A549 (cell line): Measurements from ENCODE around the gene GLTPD2. TPM values are rescaled to one million over a fixed set of nuclear protein-coding genes. Genes with fewer than 3 reads are reported as not detected.

ENCODE experiments used
- ATAC-seq, 2 experiments: fragments of 200-7000 bp in 1 of 2; fragments of >200 bp in 1 of 2; cut with Nextera tagmentation in 1 of 2; cut with Tn5 transposase in 1 of 2; 3 replicates each; pipeline versions ENCODE4 v1.8.0 to v1.9.1; 2018 to 2020; ENCODE audit warnings: mild to moderate bottlenecking in 1 of 2, moderate library complexity in 1 of 2
- CTCF ChIA-PET: fragments of 300-600 bp; sonication (Branson Sonifier 250); formaldehyde crosslinking; extraction: SDS; loops from one replicate; lab custom pipeline; 2021; ENCODE audit warnings: antibody characterized with exemption, inconsistent platforms; lab: Yijun Ruan, JAX
- POLR2A ChIA-PET: fragments of 350-600 bp; formaldehyde crosslinking; extraction: SDS; loops from one replicate; lab custom pipeline; 2021; ENCODE audit warnings: antibody characterized with exemption, inconsistent platforms; lab: Yijun Ruan, JAX
- DNase-seq, 2 experiments: peaks; one replicate each; pipeline versions ENCODE4 v3.0.0 to v3.0.0-alpha.2; 2011 to 2016; ENCODE audit warnings: low read depth in 1 of 2, low spot score in 1 of 2
- FAIRE-seq: peaks from 2 replicates; lab custom pipeline; 2011; peaks lifted over from hg19 to GRCh38; lab: Jason Lieb, UNC
- H3K27ac ChIP-seq, 2 experiments: fragments of >200 bp; sonication (Bioruptor Twin); formaldehyde crosslinking; 3 replicates each; pipeline ENCODE4 v1.5.1; 2016 to 2017
- H3K4me1 ChIP-seq: fragments of >200 bp; sonication (Bioruptor Twin); formaldehyde crosslinking; 3 replicates; pipeline ENCODE4 v1.6.1; 2016
- H3K4me2 ChIP-seq: fragments of >200 bp; sonication (Bioruptor Twin); formaldehyde crosslinking; 3 replicates; pipeline ENCODE4 v1.6.1; 2016
- H3K4me3 ChIP-seq: fragments of >200 bp; sonication (Bioruptor Twin); formaldehyde crosslinking; 3 replicates; pipeline ENCODE4 v1.5.1; 2016
- H3K9me3 ChIP-seq: fragments of >200 bp; sonication (Bioruptor Twin); formaldehyde crosslinking; 3 replicates; pipeline ENCODE4 v1.6.1; 2016
- CBX2 ChIP-seq: fragments of 200-600 bp; sonication (generic); IDR thresholded peaks from 2 replicates; pipeline ENCODE4 v1.6.1; 2016; ENCODE audit warnings: low read depth, mild to moderate bottlenecking, borderline replicate concordance
- CBX8 ChIP-seq: fragments of 200-600 bp; sonication (generic); IDR thresholded peaks from 2 replicates; pipeline ENCODE4 v1.6.1; 2016
- E2F6 ChIP-seq: IDR thresholded peaks from 2 replicates; pipeline ENCODE4 v1.6.1; 2012; ENCODE audit warnings: low read depth, borderline replicate concordance
- EP300 ChIP-seq, 2 experiments: fragments of >200 bp; sonication (Bioruptor Twin); formaldehyde crosslinking; IDR thresholded peaks; 2 replicates in 1 of 2; 3 replicates in 1 of 2; pipeline ENCODE4 v1.6.1; 2016 to 2017
- FOSB ChIP-seq: fragments of 250-450 bp; sonication (Bioruptor Pico); IDR thresholded peaks from 2 replicates; pipeline ENCODE4 v1.5.0; 2020; ENCODE audit warnings: mild to moderate bottlenecking, moderate library complexity
- FOSL2 ChIP-seq, 2 experiments: fragments of 450-650 bp in 1 of 2; fragments of >200 bp in 1 of 2; sonication (Bioruptor Twin) in 1 of 2; formaldehyde crosslinking; IDR thresholded peaks; 2 replicates each; pipeline versions ENCODE4 v1.5.0 to v1.6.1; 2016 to 2020; ENCODE audit warnings: mild to moderate bottlenecking in 1 of 2, moderate library complexity in 1 of 2
- FOXS1 ChIP-seq: fragments of 250-450 bp; sonication (Bioruptor Pico); IDR thresholded peaks from 2 replicates; pipeline ENCODE4 v1.5.0; 2020; ENCODE audit warnings: mild to moderate bottlenecking, moderate library complexity
- HEYL ChIP-seq: fragments of 250-450 bp; sonication (Bioruptor Pico); IDR thresholded peaks from 2 replicates; pipeline ENCODE4 v1.8.0; 2021; ENCODE audit warnings: mild to moderate bottlenecking, moderate library complexity
- HOXA7 ChIP-seq: fragments of 250-450 bp; sonication (Bioruptor Pico); IDR thresholded peaks from 2 replicates; pipeline ENCODE4 v1.5.0; 2020; ENCODE audit warnings: mild to moderate bottlenecking, moderate library complexity
- JUN ChIP-seq, 2 experiments: fragments of >200 bp; sonication (Bioruptor Twin); formaldehyde crosslinking; IDR thresholded peaks; 2 replicates in 1 of 2; 3 replicates in 1 of 2; pipeline ENCODE4 v1.6.1; 2016 to 2017
- MAZ ChIP-seq: fragments of 150-350 bp; IDR thresholded peaks from 2 replicates; pipeline ENCODE4 v1.6.1; 2014; ENCODE audit warnings: antibody characterized with exemption, low read depth, low read length, borderline replicate concordance
- RARB ChIP-seq: fragments of 250-450 bp; sonication (Bioruptor Pico); IDR thresholded peaks from 2 replicates; pipeline ENCODE4 v1.8.0; 2021; ENCODE audit warnings: mild to moderate bottlenecking, moderate library complexity
- RCOR1 ChIP-seq: fragments of 150-350 bp; IDR thresholded peaks from 2 replicates; pipeline ENCODE4 v1.6.1; 2014; ENCODE audit warnings: antibody characterized with exemption, low read length, low read depth
- RNF2 ChIP-seq: fragments of 200-600 bp; sonication (generic); IDR thresholded peaks from 2 replicates; pipeline ENCODE4 v1.6.1; 2016; ENCODE audit warnings: low read depth, mild to moderate bottlenecking, antibody characterized with exemption, moderate library complexity, borderline replicate concordance
- SMC3 ChIP-seq: fragments of >200 bp; sonication (Bioruptor Twin); formaldehyde crosslinking; IDR thresholded peaks from 3 replicates; pipeline ENCODE4 v1.6.1; 2018; ENCODE audit warnings: inconsistent platforms
- USF2 ChIP-seq: fragments of 450-650 bp; IDR thresholded peaks from 2 replicates; pipeline ENCODE4 v1.6.1; 2014; ENCODE audit warnings: antibody characterized with exemption
- ZC3H11A ChIP-seq: fragments of 450-650 bp; IDR thresholded peaks from 2 replicates; pipeline ENCODE4 v1.6.1; 2014; ENCODE audit warnings: antibody characterized with exemption, mild to moderate bottlenecking
- WGBS: methylation state at CpG from one replicate; pipeline ENCODE4 v1.1.6; 2017; ENCODE audit errors: missing lambda C conversion rate; 5-methylcytosine and 5-hydroxymethylcytosine counted together
- polyA plus RNA-seq, 4 experiments: library from polyadenylated mRNA; depleted of rRNA in 3 of 4; stranded (reverse); fragments of >200 nt; fragmentation: RNase III in 1 of 4; extraction: RNeasy Plus Mini Kit Qiagen cat#74134 plus additional on column Dnase treatment in 1 of 4; gene quantifications; 2 replicates in 3 of 4; 3 replicates in 1 of 4; pipeline ENCODE4 v1.2.3, GENCODE V29; 2011 to 2017
- TF ChIP-seq, protein P1 (sequence below): fragments of >200 bp; sonication (Bioruptor Twin); formaldehyde crosslinking; IDR thresholded peaks from 2 replicates; pipeline ENCODE4 v1.6.1; 2016
- TF ChIP-seq, protein P2 (sequence below): fragments of 250-450 bp; sonication (Bioruptor Pico); IDR thresholded peaks from 2 replicates; pipeline ENCODE4 v1.5.0; 2021; ENCODE audit warnings: mild to moderate bottlenecking, moderate library complexity, borderline replicate concordance

GLTPD2 gene
- polyA plus RNA-seq, 2 of the 4 experiments (the other 2 are of a cell fraction): not detected

DNA sequence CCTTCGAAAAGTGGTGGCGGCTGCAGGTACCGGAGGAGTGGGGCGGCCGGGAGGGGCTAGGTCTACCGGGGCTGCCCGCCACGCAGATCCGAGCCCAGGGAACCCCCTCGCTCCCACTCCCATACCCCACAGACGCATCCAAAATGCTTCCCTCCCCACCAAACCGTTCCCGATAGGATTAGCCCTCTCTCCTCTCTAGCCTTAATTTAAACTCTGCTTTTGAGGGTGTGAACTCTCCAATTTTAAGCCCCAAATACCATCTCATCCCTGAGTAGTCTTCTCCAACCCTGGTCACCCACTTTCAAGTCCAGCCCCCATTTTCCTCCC, 48.8 kb upstream of the GLTPD2 start:
- no peak for TF ChIP-seq FOSL2 (IDR thresholded peaks at IDR 0.05)
- TF ChIP-seq FOSL2 (CRISPR knock-in tag; IDR thresholded peaks at IDR 0.05): no peak
- TF ChIP-seq, protein P1, sequence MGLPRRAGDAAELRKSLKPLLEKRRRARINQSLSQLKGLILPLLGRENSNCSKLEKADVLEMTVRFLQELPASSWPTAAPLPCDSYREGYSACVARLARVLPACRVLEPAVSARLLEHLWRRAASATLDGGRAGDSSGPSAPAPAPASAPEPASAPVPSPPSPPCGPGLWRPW: no peak
- TF ChIP-seq HEYL (CRISPR knock-in tag): no peak
- TF ChIP-seq FOSB (CRISPR knock-in tag): no peak
- TF ChIP-seq RARB (CRISPR knock-in tag): no peak
- TF ChIP-seq RCOR1: no peak
- TF ChIP-seq USF2: no peak
- TF ChIP-seq, protein P2, sequence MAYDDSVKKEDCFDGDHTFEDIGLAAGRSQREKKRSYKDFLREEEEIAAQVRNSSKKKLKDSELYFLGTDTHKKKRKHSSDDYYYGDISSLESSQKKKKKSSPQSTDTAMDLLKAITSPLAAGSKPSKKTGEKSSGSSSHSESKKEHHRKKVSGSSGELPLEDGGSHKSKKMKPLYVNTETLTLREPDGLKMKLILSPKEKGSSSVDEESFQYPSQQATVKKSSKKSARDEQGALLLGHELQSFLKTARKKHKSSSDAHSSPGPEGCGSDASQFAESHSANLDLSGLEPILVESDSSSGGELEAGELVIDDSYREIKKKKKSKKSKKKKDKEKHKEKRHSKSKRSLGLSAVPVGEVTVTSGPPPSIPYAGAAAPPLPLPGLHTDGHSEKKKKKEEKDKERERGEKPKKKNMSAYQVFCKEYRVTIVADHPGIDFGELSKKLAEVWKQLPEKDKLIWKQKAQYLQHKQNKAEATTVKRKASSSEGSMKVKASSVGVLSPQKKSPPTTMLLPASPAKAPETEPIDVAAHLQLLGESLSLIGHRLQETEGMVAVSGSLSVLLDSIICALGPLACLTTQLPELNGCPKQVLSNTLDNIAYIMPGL: no peak
- no peak for TF ChIP-seq ZC3H11A
- no peak for TF ChIP-seq RNF2
- no peak for FAIRE-seq

GRCh38 chr17:4740584-4740983, 48.2 kb upstream of the GLTPD2 start:
- no peak for FAIRE-seq
- ChIA-PET POLR2A (no interaction called here), CTCF (interaction anchor here (0.7 to 4.6 kb wide), 3 partner anchors 31 to 48 kb away, joined by 3 to 42 read pairs (median 10); partner anchors contain the start of genes ARRB2 and GLTPD2)

More for the DNA sequence above, 48.8 kb upstream of the GLTPD2 start:
- ATAC-seq (0 out of 6 replicates have a peak, but pooled peaks of 1 of the 2 experiments have one; percentile 4), DNase-seq (no peak)
- CTCF ChIA-PET: interaction anchor here (1.3 to 10.2 kb wide), 4 partner anchors 30 to 49 kb away, joined by 4 to 115 read pairs (median 26); partner anchors contain the start of genes ARRB2, GLTPD2 and VMO1
- POLR2A ChIA-PET: interaction anchor here (1.8 kb wide), 1 partner anchor 50 kb away, joined by 6 read pairs; no protein-coding TSS in a partner anchor
- peak overlapping the region; percentile 86 for H3K4me3 ChIP-seq
- H3K27ac ChIP-seq: peak overlapping the region; percentile 79 to 87
- WGBS: 51% methylated on average over 13 of the region's 13 CpGs
- peak overlapping the region; percentile 99 for H3K4me2 ChIP-seq
- H3K9me3 ChIP-seq: no peaks in the 10 kb centered on the region
- peaks cover 9% of the 10 kb centered on the region for H3K4me1 ChIP-seq

More at GRCh38 chr17:4740584-4740983, 48.2 kb upstream of the GLTPD2 start:
- peaks cover 9% of the 10 kb centered on the region for H3K4me1 ChIP-seq
- DNase-seq: no peak
- WGBS: 93% methylated on average over 8 of the region's 8 CpGs
- TF ChIP-seq CBX8 (no peak), FOSL2 (IDR thresholded peaks at IDR 0.05) (no peak), FOSL2 (CRISPR knock-in tag; IDR thresholded peaks at IDR 0.05) (no peak), JUN (IDR thresholded peaks at IDR 0.05) (no peak), USF2 (no peak), MAZ (no peak), ZC3H11A (no peak), HOXA7 (CRISPR knock-in tag) (no peak), FOXS1 (CRISPR knock-in tag) (no peak), CBX2 (no peak), SMC3 (no peak), E2F6 (no peak), RARB (CRISPR knock-in tag) (no peak), EP300 (IDR thresholded peaks at IDR 0.05) (no peak)
- H3K9me3 ChIP-seq: no peaks in the 10 kb centered on the region
- ATAC-seq: peak in 1 of 2 experiments; percentile 7; a peak in 3 of 6 replicates
- H3K4me3 ChIP-seq: no peak overlapping the region
- H3K4me2 ChIP-seq: no peak overlapping the region
- no peak overlapping the region for H3K27ac ChIP-seq
